ENCODE measurements around the gene BBC3. TPM values are rescaled to one million over a fixed set of nuclear protein-coding genes. Genes with fewer than 3 reads are reported as not detected.
A peak's percentile ranks its signal among the peaks of the same experiment; 100 is the strongest.

The BBC3 gene
- polyA plus RNA-seq, 1 experiment, result 3.6 TPM

DNA sequence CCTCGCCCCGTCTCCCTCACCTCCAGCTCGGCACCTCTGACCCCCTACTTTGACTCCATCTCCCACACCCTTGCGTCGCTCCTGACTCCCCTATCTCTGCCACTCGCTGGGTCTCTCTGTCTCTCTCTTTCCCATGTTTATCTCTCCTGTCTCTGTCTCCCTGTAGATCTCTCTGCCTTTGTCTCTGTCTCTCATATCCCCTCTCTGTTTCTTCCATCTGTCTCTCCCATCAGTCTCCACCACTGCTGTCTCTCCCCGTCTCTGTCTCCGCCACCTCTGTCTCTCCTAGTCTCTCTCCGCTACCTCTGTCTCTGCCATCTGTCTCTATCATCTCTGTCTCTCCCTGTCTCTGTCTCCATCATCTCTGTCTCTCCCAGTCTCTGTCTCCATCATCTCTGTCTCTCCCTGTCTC lies 12.4 kb upstream of the BBC3 start:
- DNase-seq (ENCODE audit: low read depth, low spot score), result no peak
- TF ChIP-seq, protein P1, sequence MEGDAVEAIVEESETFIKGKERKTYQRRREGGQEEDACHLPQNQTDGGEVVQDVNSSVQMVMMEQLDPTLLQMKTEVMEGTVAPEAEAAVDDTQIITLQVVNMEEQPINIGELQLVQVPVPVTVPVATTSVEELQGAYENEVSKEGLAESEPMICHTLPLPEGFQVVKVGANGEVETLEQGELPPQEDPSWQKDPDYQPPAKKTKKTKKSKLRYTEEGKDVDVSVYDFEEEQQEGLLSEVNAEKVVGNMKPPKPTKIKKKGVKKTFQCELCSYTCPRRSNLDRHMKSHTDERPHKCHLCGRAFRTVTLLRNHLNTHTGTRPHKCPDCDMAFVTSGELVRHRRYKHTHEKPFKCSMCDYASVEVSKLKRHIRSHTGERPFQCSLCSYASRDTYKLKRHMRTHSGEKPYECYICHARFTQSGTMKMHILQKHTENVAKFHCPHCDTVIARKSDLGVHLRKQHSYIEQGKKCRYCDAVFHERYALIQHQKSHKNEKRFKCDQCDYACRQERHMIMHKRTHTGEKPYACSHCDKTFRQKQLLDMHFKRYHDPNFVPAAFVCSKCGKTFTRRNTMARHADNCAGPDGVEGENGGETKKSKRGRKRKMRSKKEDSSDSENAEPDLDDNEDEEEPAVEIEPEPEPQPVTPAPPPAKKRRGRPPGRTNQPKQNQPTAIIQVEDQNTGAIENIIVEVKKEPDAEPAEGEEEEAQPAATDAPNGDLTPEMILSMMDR (IDR thresholded peaks at IDR 0.05; ENCODE audit: low read depth, low read length), result no peak

GRCh38 chr19:47241919-47242577 lies 11.0 kb upstream of the BBC3 start:
- H3K27me3 ChIP-seq (ENCODE audit: control insufficient read depth, insufficient read depth, low read length), result no peaks in the 10 kb centered on the region
- no peak for DNase-seq (ENCODE audit: low read depth, low spot score)
- CTCF ChIA-PET, result no interaction called here
- H3K9me3 ChIP-seq (ENCODE audit: control insufficient read depth, insufficient read depth, low read length), result no peaks in the 10 kb centered on the region; the same call in 1 of the 2 replicates
- H3K27ac ChIP-seq (ENCODE audit: low read depth, low read length), result no peak overlapping the region
- TF ChIP-seq, protein P1 (IDR thresholded peaks at IDR 0.05; ENCODE audit: low read depth, low read length), result no peak
- H3K4me3 ChIP-seq (ENCODE audit: low read depth, low read length), result no peak overlapping the region
- POLR2A ChIA-PET, result interaction anchor here (2.7 to 3.4 kb wide), 2 partner anchors 16 kb away, joined by 29 to 56 read pairs; no protein-coding TSS in a partner anchor

More for the DNA sequence above, 12.4 kb upstream of the BBC3 start:
- no peaks in the 10 kb centered on the region; the same call in 1 of the 2 replicates for H3K9me3 ChIP-seq (ENCODE audit: control insufficient read depth, insufficient read depth, low read length)
- POLR2A ChIA-PET, result interaction anchor here (0.6 to 2.7 kb wide), 8 partner anchors 13 to 537 kb away, joined by 3 to 56 read pairs (median 4); partner anchors contain the start of genes CCDC9 and ZC3H4
- CTCF ChIA-PET, result interaction anchor here (1.0 to 6.3 kb wide), 3 partner anchors 11 to 94 kb away, joined by 6 to 351 read pairs (median 18); no protein-coding TSS in a partner anchor
- peak overlapping the region; percentile 63 for H3K4me3 ChIP-seq (ENCODE audit: low read depth, low read length)
- H3K27me3 ChIP-seq (ENCODE audit: control insufficient read depth, insufficient read depth, low read length), result no peaks in the 10 kb centered on the region
- H3K27ac ChIP-seq (ENCODE audit: low read depth, low read length), result peak overlapping the region; percentile 95

DNA sequence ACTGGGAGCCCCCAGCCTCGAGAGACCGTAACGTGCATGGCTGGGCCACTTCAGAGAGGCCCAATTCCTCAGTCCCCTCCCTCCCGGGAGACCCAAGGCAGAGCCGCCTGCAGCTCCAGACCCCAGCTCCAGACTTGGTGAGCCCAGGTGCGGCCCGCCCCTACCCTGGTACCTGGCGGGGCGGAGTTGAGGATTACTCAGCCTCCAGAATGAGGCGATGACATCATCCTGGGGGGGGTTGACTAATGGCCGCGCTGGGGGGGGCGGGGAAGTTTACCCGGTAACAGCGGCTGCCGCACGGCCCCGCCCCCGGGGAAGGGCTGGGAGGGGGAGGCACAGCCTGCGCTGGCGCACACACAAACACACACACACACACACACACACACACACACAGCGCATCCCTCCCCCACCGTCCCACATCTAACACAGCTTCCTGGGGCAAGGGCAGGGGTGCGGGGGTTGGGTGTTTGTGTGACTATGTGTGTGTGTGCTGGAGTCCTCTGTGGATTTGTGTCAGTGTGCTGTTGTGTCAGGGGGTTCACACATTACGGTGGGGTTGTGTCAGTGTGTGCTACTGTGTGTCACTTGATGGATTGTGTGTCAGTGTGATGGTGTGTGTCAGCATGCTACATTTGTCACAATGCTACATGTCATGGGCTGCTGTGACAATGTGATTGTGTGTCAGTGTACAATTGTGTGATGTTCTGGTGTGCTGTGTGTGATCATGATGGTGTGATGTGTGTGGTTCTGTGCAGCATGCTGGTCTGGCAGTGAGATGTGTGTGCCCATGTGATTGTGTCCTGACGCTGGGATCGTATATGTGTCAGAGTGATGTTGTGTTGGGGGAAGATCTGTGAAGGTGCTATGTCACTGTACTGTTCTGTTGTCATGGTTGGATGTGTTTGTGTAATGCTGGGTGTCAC lies 10.3 kb upstream of the BBC3 start:
- CTCF ChIA-PET, result interaction anchor here (0.6 kb wide), 1 partner anchor 128 kb away, joined by 5 read pairs; the partner anchor contains the start of gene ZC3H4
- Histone ChIP-seq H3K4me3 (ENCODE audit: low read depth, low read length) (peak overlapping the region; percentile 7), H3K27me3 (ENCODE audit: control insufficient read depth, insufficient read depth, low read length) (no peaks in the 10 kb centered on the region), H3K27ac (ENCODE audit: low read depth, low read length) (no peak overlapping the region), H3K9me3 (ENCODE audit: control insufficient read depth, insufficient read depth, low read length) (no peaks in the 10 kb centered on the region; the same call in 1 of the 2 replicates)
- DNase-seq (ENCODE audit: low read depth, low spot score), result no peak
- TF ChIP-seq, protein P1 (IDR thresholded peaks at IDR 0.05; ENCODE audit: low read depth, low read length), result no peak
- POLR2A ChIA-PET, result interaction anchor here (0.7 to 3.4 kb wide), 3 partner anchors 15 to 128 kb away, joined by 3 to 29 read pairs (median 4); partner anchors contain the start of gene ZC3H4

DNA sequence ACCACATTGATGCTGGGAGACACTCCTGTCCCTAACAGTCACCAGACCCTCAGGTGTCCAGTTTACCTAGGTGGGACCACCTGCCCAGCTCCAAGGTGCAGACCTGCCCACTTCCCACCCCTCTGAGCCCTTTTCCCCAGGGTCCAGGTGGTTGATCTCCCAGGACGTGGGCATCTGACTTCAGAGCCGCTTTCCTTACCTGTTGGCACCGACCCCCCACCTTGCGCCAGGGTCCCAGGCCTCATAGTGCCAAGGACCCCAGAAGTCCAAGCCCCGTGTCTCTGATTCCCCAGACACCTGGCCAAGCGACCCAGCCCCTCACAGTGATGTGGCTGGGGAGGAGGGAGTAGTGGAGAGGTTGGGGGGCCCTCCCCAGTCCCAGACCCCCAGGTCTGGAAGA lies 9.6 kb upstream of the BBC3 start:
- no peaks in the 10 kb centered on the region; the same call in 1 of the 2 replicates for H3K9me3 ChIP-seq (ENCODE audit: control insufficient read depth, insufficient read depth, low read length)
- ChIA-PET CTCF (interaction anchor here (0.6 to 1.3 kb wide), 2 partner anchors 29 to 127 kb away, joined by 5 to 6 read pairs; partner anchors contain the start of gene ZC3H4), POLR2A (interaction anchor here (0.7 to 3.4 kb wide), 4 partner anchors 14 to 127 kb away, joined by 3 to 29 read pairs (median 4); partner anchors contain the start of gene ZC3H4)
- no peak overlapping the region for H3K27ac ChIP-seq (ENCODE audit: low read depth, low read length)
- DNase-seq (ENCODE audit: low read depth, low spot score), result no peak
- no peak overlapping the region; the same call in 1 of the 2 replicates for H3K4me3 ChIP-seq (ENCODE audit: low read depth, low read length)
- H3K27me3 ChIP-seq (ENCODE audit: control insufficient read depth, insufficient read depth, low read length), result no peaks in the 10 kb centered on the region
- TF ChIP-seq, protein P1 (IDR thresholded peaks at IDR 0.05; ENCODE audit: low read depth, low read length), result no peak
